HG03280 (cell line): ENCODE results near the gene ABCA13.

ENCODE experiments used
- ATAC-seq: cut with Tn5 transposase; IDR thresholded peaks from one replicate; pipeline ENCODE4 v1.9.1; 2021; ENCODE audit warnings: mild to moderate bottlenecking, moderate library complexity; ENCODE audit not compliant: unreplicated experiment

The ABCA13 gene

GRCh38 chr7:48242846-48243245 lies 71.6 kb downstream of the ABCA13 start:
- no peak for ATAC-seq

DNA sequence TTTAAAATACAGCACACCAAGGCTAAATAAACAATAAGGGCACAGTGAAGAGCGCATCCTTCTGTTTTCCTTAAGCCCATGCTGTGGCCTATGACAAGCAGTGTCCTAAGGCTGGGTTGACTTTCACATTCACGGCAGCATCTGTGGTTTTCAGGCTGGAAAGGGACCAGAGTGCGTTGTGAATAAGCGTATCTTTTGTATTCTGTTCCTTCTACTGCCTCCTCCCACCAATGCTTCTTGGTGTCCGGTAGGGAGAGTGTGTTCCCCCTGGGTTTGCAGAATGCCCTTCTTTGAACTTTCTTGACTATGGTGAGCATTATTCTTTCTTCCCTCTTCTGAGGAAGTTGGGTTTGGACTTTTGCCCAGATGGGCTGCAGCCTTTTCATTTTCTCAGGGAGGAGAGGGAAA lies 73.6 kb downstream of the ABCA13 start:
- ATAC-seq: no peak

- ATAC-seq: no peak
Observed at GRCh38 chr7:48245751-48246472, 74.7 kb downstream of the ABCA13 start.

DNA sequence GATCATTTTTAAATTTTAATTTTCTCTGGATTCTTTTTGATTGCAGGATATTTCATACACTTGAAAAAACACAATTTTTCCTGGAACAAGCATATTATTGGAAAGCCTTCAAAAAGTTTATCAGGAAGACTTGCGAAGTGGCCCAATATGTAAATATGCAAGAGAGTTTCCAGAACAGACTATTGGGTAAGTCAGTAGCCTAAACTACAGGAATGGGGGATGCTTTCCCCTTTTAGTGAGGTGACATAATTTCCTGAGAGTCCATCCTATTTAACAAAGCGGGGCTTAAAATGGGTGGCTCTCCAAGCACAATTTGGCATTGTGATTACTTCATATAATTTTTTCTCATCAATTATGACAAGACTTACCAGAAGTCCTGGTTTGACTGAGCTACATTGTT lies 77.9 kb downstream of the ABCA13 start:
- ATAC-seq: no peak

DNA sequence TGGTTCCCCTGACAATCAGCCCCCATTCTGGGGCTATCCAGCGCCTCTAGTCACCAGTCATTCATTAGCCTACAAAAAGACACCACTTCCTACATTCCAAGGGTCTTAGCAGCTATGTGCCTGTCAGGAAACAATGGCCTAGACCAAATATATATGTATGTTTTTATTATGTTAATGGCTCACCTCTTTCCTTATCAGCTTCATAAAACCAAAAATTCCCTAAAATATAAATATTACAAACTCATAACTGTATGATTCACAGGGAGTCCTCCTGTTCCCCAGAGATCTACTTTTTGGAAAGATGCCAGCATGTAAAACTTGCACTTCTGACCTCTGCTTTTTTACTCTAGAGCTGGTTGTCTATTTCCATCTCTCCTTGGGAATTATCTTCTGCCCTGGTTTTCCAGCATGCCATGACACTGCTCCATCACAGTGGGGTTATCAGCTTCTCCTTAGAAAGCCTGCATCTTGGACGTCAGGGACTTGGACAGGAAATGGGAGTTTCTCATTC lies 79.2 kb downstream of the ABCA13 start:
- no peak for ATAC-seq

DNA sequence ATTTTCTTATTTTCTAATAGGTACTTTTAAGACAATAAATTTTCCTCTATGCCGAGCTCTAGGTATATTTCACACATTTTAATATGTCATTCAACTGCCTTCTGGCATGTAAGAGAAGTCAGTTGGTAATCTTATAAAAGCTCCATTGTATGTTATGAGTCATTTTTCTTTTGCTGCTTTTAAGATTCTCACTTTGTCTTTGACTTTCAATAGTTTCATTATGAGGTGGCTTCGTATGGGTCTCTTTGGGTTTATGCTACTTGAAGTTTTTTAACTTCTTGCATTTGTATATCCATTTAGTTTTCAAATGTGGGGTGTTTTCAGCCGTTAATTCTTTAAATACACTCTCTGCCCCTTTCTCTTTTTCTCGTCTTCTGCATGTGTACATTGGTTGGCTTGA lies 80.5 kb downstream of the ABCA13 start:
- ATAC-seq: peak; percentile 82

DNA sequence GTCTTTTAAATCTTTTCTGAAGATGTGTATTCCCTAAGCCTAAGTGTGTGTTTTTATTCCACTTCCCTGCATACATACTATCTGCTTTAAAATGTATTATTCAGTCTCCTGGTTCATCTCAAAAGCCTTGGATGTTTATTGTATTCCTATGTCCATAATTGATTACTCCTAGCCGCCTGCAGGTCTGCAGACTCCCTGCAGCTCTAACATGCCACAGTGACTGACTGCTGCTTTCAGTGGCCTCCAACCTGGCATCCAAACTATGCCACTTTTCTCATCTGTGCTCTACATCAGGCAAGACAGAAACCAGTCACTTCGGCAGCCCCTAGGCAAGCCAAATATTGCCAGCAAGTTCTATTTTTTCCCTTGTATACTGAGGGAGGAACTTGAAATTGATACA lies 81.7 kb downstream of the ABCA13 start:
- no peak for ATAC-seq

DNA sequence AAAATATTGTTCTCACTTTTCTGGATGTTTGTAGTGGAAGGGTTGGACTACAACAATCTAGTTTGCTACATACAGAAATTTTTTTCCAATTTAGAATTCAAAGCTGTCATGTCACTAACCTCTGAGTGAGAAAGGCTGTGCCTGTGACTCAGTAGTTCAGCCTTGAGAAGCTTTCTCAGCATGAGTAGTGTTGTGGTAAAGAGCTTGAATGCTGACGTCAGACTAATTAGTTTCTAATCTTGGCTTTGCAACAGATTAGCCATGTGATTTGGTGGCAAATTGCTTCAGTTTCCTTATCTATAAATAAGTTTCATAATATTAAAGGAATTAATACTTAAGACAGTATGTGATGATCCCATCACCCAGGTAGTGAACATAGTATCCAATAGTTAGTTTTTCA lies 83.8 kb downstream of the ABCA13 start:
- peak; percentile 44 for ATAC-seq

DNA sequence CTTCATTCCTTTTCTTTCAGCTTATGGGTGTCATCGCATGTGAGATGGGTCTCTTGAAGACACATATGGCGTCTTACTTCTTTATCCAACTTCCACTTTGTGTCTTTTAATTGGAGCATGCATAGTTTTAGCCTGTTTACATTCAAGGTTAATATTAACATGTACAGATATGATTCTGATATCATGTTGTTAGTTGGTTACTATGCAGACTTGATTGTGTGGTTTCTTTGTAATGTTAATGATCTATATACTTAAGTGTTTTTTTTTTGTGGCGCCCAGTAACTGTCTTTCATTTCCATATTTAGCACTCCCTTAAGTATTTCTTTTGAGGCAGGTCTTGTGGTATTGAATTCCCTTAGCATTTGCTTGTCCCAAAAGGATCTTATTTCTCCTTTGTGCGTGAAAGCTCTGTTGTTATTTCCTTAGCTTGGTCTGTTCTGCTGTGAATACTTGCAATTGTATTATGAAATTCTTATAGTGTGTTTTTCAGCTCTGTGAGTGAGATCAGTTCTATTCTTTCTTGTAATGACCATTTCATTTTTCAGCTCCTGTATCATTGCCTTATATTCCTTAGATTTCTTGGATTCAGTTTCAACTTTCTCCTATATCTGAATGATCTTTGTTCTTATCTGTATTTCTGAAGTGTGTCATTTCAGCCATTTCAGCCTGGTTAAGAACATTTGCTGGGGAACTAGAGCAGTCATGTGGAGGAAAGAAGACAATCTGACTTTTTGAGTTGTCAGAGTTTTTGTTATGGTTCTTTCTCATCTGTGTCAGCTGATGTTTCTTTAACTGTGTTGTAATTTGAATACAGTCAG lies 88.4 kb downstream of the ABCA13 start:
- ATAC-seq: no peak

DNA sequence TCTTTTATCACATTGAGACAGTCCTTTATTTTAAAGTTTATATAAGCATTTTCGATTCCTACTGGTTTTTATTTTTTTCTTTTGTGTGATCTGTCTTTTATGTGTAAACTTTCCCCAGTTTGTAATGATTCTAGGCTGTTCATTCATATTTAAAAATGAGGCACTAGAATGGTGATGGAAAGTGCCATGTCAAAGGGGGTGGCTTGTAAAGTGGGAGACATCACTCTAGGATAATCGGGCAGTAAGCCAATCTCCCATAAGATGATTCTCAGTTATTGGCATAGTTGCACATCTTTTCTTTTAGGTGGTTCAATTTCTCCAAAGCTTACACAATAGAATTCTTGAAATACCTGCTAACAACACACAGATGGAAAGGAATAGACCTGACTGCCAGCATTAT lies 90.4 kb downstream of the ABCA13 start:
- ATAC-seq: no peak

- no peak for ATAC-seq
Observed at GRCh38 chr7:48262606-48263310, 91.5 kb downstream of the ABCA13 start.

DNA sequence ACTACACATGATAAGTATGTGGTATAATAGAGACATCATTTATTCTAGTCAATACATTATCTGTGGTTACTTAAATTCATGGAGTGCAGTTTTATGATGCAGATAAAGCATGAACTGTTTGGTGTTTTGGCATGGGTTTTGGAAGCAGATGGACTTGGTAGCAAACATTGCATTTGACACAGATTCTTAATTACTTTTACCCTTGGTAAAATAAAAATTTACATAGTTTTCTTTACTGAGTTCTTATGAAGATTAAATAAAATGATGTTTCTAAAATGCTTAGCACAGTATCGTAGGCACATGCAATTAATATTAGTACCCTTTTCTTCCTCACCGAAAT lies 92.0 kb downstream of the ABCA13 start:
- no peak for ATAC-seq

GRCh38 chr7:48269066-48269465 lies 97.8 kb downstream of the ABCA13 start:
- ATAC-seq: no peak

- ATAC-seq: no peak
Observed at GRCh38 chr7:48274662-48275061, 103.4 kb downstream of the ABCA13 start.

- no peak for ATAC-seq
Observed at GRCh38 chr7:48279420-48279819, 108.2 kb downstream of the ABCA13 start.

GRCh38 chr7:48280100-48280499 lies 108.8 kb downstream of the ABCA13 start:
- ATAC-seq: no peak

DNA sequence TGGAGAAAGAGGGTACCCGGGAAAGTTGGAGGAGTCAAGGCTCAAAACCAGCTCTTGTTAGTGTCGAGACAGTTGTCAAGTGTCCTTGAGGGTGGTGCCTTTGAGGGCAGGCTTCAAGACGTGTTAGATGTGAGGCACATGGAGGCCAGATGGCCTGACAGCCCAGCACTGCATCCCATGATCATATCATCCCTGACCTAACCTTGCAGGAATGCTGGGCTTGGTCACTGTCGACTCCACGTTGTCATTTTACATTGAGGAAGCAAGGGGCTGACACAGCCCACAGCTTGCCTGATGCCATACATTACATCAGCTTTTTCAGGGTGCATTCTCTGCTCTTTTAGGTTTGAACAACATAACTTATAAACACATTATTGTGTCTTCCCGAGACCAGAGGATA lies 114.1 kb downstream of the ABCA13 start:
- no peak for ATAC-seq

DNA sequence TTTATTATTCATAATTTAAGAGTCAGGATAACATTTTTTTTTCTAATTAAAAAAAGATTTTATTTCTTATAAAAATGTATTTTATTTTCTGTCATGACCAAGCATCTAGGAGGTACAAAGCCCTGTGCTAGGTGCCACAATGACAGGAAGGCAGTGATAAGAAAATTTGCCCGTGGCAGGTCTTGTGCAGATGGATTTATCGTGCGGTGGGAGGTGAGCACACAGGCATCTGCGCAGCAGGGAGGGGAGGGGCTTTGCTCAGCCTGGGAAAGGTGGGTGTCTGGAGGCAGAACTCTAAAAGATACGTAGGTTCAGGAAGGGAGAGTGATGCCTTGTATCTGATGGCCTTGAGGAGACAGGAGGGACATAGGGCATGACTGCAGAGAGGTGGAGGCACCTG lies 115.6 kb downstream of the ABCA13 start:
- no peak for ATAC-seq

DNA sequence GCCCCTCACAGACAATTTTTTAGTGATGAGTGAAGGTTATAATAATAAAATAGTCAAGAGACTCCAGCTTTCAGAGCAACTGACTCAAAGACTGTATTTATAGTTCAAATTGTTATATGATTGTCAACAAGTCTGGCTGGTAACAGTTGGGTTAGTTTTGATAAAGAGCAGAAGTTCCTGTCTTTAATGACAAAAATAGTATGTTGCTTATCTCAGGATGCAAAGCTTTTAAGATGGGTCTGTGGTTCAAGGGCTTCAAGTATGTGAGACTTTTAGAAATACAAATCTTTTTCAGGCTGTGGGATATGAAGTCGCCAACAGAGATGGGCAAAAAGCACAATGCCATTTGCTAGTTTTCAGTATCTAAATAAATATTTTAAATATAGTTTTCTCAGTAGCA lies 118.4 kb downstream of the ABCA13 start:
- ATAC-seq: no peak

DNA sequence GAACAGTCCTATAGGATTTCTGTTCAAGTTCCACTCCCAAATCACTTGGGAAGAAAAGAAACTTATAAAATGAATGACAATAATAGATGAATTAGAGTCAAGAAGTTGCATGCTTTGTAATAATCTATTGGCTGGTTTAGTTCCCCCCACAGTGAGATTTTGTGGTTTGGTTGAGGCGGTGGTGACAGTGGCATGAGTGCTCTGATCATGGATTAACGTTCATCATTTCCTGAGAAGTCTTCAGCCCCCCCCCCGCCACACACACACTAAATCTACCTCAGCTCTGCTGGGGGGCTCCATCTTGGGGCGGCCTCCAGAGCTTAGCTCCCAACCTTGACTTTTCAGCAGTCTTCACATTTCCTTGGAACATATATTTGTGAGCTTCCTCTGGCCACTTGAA lies 121.7 kb downstream of the ABCA13 start:
- ATAC-seq: no peak

GRCh38 chr7:48295296-48295971 lies 124.2 kb downstream of the ABCA13 start:
- no peak for ATAC-seq
